GM19023 (cell line): Measurements from ENCODE around the gene SLC25A20.
A peak's percentile ranks its signal among the peaks of the same experiment; 100 is the strongest.
"Not testable (repeated sequence)": the region's sequence is repeated elsewhere in the genome, so short reads cannot be mapped to it uniquely, and the experiment has no call there.

Source experiments
- ATAC-seq: cut with Tn5 transposase; IDR thresholded peaks from one replicate; pipeline ENCODE4 v1.9.1; 2021; ENCODE audit warnings: mild to moderate bottlenecking, moderate library complexity; ENCODE audit not compliant: unreplicated experiment

The SLC25A20 gene

GRCh38 chr3:48898383-48899234 lies at the start of gene SLC25A20:
Gene SLC25A20 (minus strand): TSS chr3:48898882. CDS start chr3:48898794, 88 bp downstream.
- ATAC-seq, result peak; percentile 88

- ATAC-seq, result no peak
Observed at GRCh38 chr3:48945891-48946549, 47.3 kb upstream of the SLC25A20 start.

GRCh38 chr3:48945432-48945831 lies 46.8 kb upstream of the SLC25A20 start:
- ATAC-seq, result no peak

GRCh38 chr3:48938689-48939088 lies 40.0 kb upstream of the SLC25A20 start:
- no peak for ATAC-seq

- ATAC-seq, result no peak
Observed at GRCh38 chr3:48938156-48938555, 39.5 kb upstream of the SLC25A20 start.

- no peak for ATAC-seq
Observed at GRCh38 chr3:48935530-48935929, 36.8 kb upstream of the SLC25A20 start.

GRCh38 chr3:48934333-48934991 lies 35.8 kb upstream of the SLC25A20 start:
- no peak for ATAC-seq

- ATAC-seq, result no peak
Observed at GRCh38 chr3:48931944-48932580, 33.4 kb upstream of the SLC25A20 start.

GRCh38 chr3:48930590-48930989 lies 31.9 kb upstream of the SLC25A20 start:
- ATAC-seq, result no peak

- ATAC-seq, result no peak
Observed at GRCh38 chr3:48929358-48930035, 30.8 kb upstream of the SLC25A20 start.

GRCh38 chr3:48928679-48929078 lies 30.0 kb upstream of the SLC25A20 start:
- ATAC-seq, result no peak

- ATAC-seq, result no peak
Observed at GRCh38 chr3:48927928-48928327, 29.2 kb upstream of the SLC25A20 start.

- no peak for ATAC-seq
Observed at GRCh38 chr3:48926425-48927392, 28.0 kb upstream of the SLC25A20 start.

GRCh38 chr3:48919215-48920138 lies 20.8 kb upstream of the SLC25A20 start:
- peak; percentile 11 for ATAC-seq

GRCh38 chr3:48918388-48919214 lies 19.9 kb upstream of the SLC25A20 start, which contains the start of gene ARIH2:
Gene ARIH2 (plus strand): TSS chr3:48918842. CDS start chr3:48927559, 8,717 bp downstream.
- ATAC-seq, result peak; percentile 80

GRCh38 chr3:48915296-48915695 lies 16.6 kb upstream of the SLC25A20 start:
- ATAC-seq, result no peak

- ATAC-seq, result not testable (repeated sequence)
Observed at GRCh38 chr3:48907026-48907425, 8.3 kb upstream of the SLC25A20 start.
